OCI-LY7 (cell line): ENCODE data around the gene TOX3.

Source experiments
- EZH2phosphoT487 ChIP-seq: fragments of 200-600 bp; sonication (generic); IDR thresholded peaks from 2 replicates; pipeline ENCODE4 v1.6.1; 2018; ENCODE audit warnings: low read depth, borderline replicate concordance, mild to moderate bottlenecking, mixed run types, antibody characterized with exemption, low read length, moderate library complexity, mixed read lengths
- TF ChIP-seq, protein P1 (sequence below): fragments of 200-600 bp; sonication (generic); conservative IDR thresholded peaks from 2 replicates; pipeline ENCODE4 v1.5.1; 2014; ENCODE audit warnings: mild to moderate bottlenecking, antibody characterized with exemption, low read length, moderate library complexity, mixed read lengths

GRCh38 chr16:52561910-52562741, 15.2 kb upstream of the TOX3 start:
- TF ChIP-seq, protein P1, sequence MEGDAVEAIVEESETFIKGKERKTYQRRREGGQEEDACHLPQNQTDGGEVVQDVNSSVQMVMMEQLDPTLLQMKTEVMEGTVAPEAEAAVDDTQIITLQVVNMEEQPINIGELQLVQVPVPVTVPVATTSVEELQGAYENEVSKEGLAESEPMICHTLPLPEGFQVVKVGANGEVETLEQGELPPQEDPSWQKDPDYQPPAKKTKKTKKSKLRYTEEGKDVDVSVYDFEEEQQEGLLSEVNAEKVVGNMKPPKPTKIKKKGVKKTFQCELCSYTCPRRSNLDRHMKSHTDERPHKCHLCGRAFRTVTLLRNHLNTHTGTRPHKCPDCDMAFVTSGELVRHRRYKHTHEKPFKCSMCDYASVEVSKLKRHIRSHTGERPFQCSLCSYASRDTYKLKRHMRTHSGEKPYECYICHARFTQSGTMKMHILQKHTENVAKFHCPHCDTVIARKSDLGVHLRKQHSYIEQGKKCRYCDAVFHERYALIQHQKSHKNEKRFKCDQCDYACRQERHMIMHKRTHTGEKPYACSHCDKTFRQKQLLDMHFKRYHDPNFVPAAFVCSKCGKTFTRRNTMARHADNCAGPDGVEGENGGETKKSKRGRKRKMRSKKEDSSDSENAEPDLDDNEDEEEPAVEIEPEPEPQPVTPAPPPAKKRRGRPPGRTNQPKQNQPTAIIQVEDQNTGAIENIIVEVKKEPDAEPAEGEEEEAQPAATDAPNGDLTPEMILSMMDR = no peak
- TF ChIP-seq EZH2phosphoT487 = no peak
